GM12878 (cell line): ENCODE data around the gene NUMB. TPM values are rescaled to one million over a fixed set of nuclear protein-coding genes. Genes with fewer than 3 reads are reported as not detected.
A peak's percentile ranks its signal among the peaks of the same experiment; 100 is the strongest.

Experiments used
- EED ChIP-seq: sonication (generic); IDR thresholded peaks from 2 replicates; pipeline ENCODE4 v1.6.1; 2016; ENCODE audit warnings: antibody characterized with exemption, low read depth
- ELK1 ChIP-seq: IDR thresholded peaks from 2 replicates; pipeline ENCODE4 v1.6.1; 2012; ENCODE audit warnings: low read depth, low read length, improper control_type of control experiment
- EP300 ChIP-seq, 2 experiments: fragments of 150-350 bp in 1 of 2; IDR thresholded peaks; 2 replicates each; pipeline ENCODE4 v1.6.1; 2011 to 2012; ENCODE audit warnings: low read depth in 2 of 2, low read length in 2 of 2, borderline replicate concordance in 1 of 2, improper control_type of control experiment in 1 of 2, inconsistent platforms in 1 of 2; ENCODE audit not compliant: control insufficient read depth in 1 of 2
- HCFC1 ChIP-seq: fragments of 150-350 bp; IDR thresholded peaks from 2 replicates; pipeline ENCODE4 v1.6.1; 2014; ENCODE audit warnings: low read length
- IKZF2 ChIP-seq, 2 experiments: fragments of 450-650 bp; IDR thresholded peaks; 2 replicates each; pipeline ENCODE4 v1.6.1; 2017; ENCODE audit warnings: mild to moderate bottlenecking in 2 of 2, moderate library complexity in 2 of 2
- MEF2A ChIP-seq: IDR thresholded peaks from 2 replicates; pipeline ENCODE4 v1.6.1; 2011; ENCODE audit warnings: low read depth, mild to moderate bottlenecking, low read length, moderate library complexity; ENCODE audit not compliant: insufficient read depth
- NR2C2 ChIP-seq: IDR thresholded peaks from 2 replicates; pipeline ENCODE4 v1.6.1; 2011; ENCODE audit warnings: borderline replicate concordance, low read depth; ENCODE audit not compliant: control insufficient read depth, insufficient read length
- NR2F1 ChIP-seq: fragments of 450-650 bp; conservative IDR thresholded peaks from 2 replicates; pipeline ENCODE4 v1.6.1; 2017; ENCODE audit warnings: mild to moderate bottlenecking
- NRF1 ChIP-seq: conservative IDR thresholded peaks from 2 replicates; pipeline ENCODE4 v1.6.1; 2011; ENCODE audit warnings: mild to moderate bottlenecking, low read depth, low read length, improper control_type of control experiment
- RCOR1 ChIP-seq: conservative IDR thresholded peaks from 2 replicates; pipeline ENCODE4 v1.6.1; 2012; ENCODE audit warnings: low read depth, low read length, improper control_type of control experiment
- RELB ChIP-seq: fragments of 450-650 bp; IDR thresholded peaks from 2 replicates; pipeline ENCODE4 v1.6.1; 2017; ENCODE audit warnings: low read depth, mild to moderate bottlenecking, moderate library complexity
- SREBF2 ChIP-seq: IDR thresholded peaks from 2 replicates; pipeline ENCODE4 v1.6.1; 2012; ENCODE audit warnings: mild to moderate bottlenecking, low read length
- STAT3 ChIP-seq: IDR thresholded peaks from 2 replicates; pipeline ENCODE4 v1.6.1; 2011; ENCODE audit warnings: low read depth, low read length, improper control_type of control experiment
- ZNF207 ChIP-seq: fragments of 450-650 bp; IDR thresholded peaks from 2 replicates; pipeline ENCODE4 v1.6.1; 2014; ENCODE audit warnings: antibody characterized with exemption, mild to moderate bottlenecking, borderline replicate concordance
- ZNF217 ChIP-seq: fragments of 450-650 bp; IDR thresholded peaks from 2 replicates; pipeline ENCODE4 v1.6.1; 2017; ENCODE audit warnings: antibody characterized with exemption, mild to moderate bottlenecking
- ZNF274 ChIP-seq: IDR thresholded peaks from one replicate; pipeline ENCODE4 v1.8.0; 2011; ENCODE audit not compliant: insufficient read length, insufficient read depth
- polyA plus RNA-seq, 11 experiments: library from polyadenylated mRNA; depleted of rRNA in 4 of 11; unstranded in 6 of 11; stranded (reverse) in 5 of 11; fragments of >200 nt; fragmentation: Nextera tagmentation in 4 of 11; fragmentation: Illumina TruSeq in 1 of 11; extraction: Ambion mirVana in 4 of 11; extraction: Trizol in 1 of 11; gene quantifications; 1 replicate in 1 of 11; 2 replicates in 10 of 11; pipeline versions ENCODE4 v1.2.1 to v1.2.3, GENCODE V29; 2011 to 2016; ENCODE audit warnings: inconsistent platforms in 2 of 11, missing spikeins in 2 of 11, low read depth in 1 of 11
- total RNA-seq, 4 experiments: library from RNA; depleted of rRNA in 3 of 4; stranded (reverse); fragments of >200 nt in 3 of 4; fragmentation: Illumina TruSeq in 1 of 4; extraction: Trizol in 1 of 4; gene quantifications; 2 replicates each; pipeline versions ENCODE4 v1.2.1 to v1.2.3, GENCODE V29; 2013 to 2021
- TF ChIP-seq, protein P1 (sequence below): fragments of 150-350 bp; IDR thresholded peaks from 2 replicates; pipeline ENCODE4 v1.6.1; 2016; ENCODE audit warnings: low read depth, low read length
- TF ChIP-seq, protein P2 (sequence below): fragments of 450-650 bp; IDR thresholded peaks from 2 replicates; pipeline ENCODE4 v1.6.1; 2017; ENCODE audit warnings: borderline replicate concordance
- TF ChIP-seq, protein P3 (sequence below): IDR thresholded peaks from 2 replicates; pipeline ENCODE4 v1.6.1; 2012; ENCODE audit warnings: low read depth, low read length, improper control_type of control experiment

NUMB gene
- total and polyA plus RNA-seq, 10 of the 15 experiments (the other 5 are each of a cell fraction or from before 2014, with no cell fraction given), result 22.0 to 147 (median 48.9) TPM

GRCh38 chr14:73452341-73453186 is 5.8 kb downstream of the NUMB start (continued):
- 0 out of 2 replicates have a peak, but pooled peaks have one; percentile 12 for TF ChIP-seq RELB
- TF ChIP-seq, protein P1, sequence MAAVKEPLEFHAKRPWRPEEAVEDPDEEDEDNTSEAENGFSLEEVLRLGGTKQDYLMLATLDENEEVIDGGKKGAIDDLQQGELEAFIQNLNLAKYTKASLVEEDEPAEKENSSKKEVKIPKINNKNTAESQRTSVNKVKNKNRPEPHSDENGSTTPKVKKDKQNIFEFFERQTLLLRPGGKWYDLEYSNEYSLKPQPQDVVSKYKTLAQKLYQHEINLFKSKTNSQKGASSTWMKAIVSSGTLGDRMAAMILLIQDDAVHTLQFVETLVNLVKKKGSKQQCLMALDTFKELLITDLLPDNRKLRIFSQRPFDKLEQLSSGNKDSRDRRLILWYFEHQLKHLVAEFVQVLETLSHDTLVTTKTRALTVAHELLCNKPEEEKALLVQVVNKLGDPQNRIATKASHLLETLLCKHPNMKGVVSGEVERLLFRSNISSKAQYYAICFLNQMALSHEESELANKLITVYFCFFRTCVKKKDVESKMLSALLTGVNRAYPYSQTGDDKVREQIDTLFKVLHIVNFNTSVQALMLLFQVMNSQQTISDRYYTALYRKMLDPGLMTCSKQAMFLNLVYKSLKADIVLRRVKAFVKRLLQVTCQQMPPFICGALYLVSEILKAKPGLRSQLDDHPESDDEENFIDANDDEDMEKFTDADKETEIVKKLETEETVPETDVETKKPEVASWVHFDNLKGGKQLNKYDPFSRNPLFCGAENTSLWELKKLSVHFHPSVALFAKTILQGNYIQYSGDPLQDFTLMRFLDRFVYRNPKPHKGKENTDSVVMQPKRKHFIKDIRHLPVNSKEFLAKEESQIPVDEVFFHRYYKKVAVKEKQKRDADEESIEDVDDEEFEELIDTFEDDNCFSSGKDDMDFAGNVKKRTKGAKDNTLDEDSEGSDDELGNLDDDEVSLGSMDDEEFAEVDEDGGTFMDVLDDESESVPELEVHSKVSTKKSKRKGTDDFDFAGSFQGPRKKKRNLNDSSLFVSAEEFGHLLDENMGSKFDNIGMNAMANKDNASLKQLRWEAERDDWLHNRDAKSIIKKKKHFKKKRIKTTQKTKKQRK, result no peak
- no peak for TF ChIP-seq ZNF274
- TF ChIP-seq, protein P2, sequence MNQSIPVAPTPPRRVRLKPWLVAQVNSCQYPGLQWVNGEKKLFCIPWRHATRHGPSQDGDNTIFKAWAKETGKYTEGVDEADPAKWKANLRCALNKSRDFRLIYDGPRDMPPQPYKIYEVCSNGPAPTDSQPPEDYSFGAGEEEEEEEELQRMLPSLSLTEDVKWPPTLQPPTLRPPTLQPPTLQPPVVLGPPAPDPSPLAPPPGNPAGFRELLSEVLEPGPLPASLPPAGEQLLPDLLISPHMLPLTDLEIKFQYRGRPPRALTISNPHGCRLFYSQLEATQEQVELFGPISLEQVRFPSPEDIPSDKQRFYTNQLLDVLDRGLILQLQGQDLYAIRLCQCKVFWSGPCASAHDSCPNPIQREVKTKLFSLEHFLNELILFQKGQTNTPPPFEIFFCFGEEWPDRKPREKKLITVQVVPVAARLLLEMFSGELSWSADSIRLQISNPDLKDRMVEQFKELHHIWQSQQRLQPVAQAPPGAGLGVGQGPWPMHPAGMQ, result no peak
- TF ChIP-seq IKZF2 (IDR thresholded peaks at IDR 0.05), result peak; percentile 56 to 68
- no peak for TF ChIP-seq RCOR1
- TF ChIP-seq ELK1, result no peak
- TF ChIP-seq NR2C2, result no peak
- no peak for TF ChIP-seq ZNF217
- no peak for TF ChIP-seq ZNF207
- peak; percentile 37; the same call in 1 of the 2 replicates for TF ChIP-seq EED
- TF ChIP-seq, protein P3, sequence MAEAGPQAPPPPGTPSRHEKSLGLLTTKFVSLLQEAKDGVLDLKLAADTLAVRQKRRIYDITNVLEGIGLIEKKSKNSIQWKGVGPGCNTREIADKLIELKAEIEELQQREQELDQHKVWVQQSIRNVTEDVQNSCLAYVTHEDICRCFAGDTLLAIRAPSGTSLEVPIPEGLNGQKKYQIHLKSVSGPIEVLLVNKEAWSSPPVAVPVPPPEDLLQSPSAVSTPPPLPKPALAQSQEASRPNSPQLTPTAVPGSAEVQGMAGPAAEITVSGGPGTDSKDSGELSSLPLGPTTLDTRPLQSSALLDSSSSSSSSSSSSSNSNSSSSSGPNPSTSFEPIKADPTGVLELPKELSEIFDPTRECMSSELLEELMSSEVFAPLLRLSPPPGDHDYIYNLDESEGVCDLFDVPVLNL, result no peak
- no peak for TF ChIP-seq NRF1
- TF ChIP-seq EP300 (IDR thresholded peaks at IDR 0.05; ENCODE audit: borderline replicate concordance in 1 of 2, control insufficient read depth in 1 of 2, low read depth in 2 of 2, low read length in 2 of 2), result no peak
- no peak for TF ChIP-seq SREBF2
- no peak for TF ChIP-seq MEF2A
- no peak for TF ChIP-seq HCFC1
- no peak for TF ChIP-seq NR2F1
- no peak for TF ChIP-seq STAT3
